HepG2 (cell line): ENCODE results near the gene ZFP82. TPM values are rescaled to one million over a fixed set of nuclear protein-coding genes. Genes with fewer than 3 reads are reported as not detected.

Experiments used
- BATF2 ChIP-seq: sonication (generic); formaldehyde crosslinking; IDR thresholded peaks from 2 replicates; pipeline ENCODE4 v1.8.0; 2022; ENCODE audit warnings: mild to moderate bottlenecking, missing genetic modification reagents, moderate library complexity
- HCFC1 ChIP-seq: fragments of 150-350 bp; IDR thresholded peaks from 2 replicates; pipeline ENCODE4 v1.6.1; 2014; ENCODE audit warnings: low read depth, low read length
- ISL2 ChIP-seq: sonication (generic); formaldehyde crosslinking; IDR thresholded peaks from 2 replicates; pipeline ENCODE4 v1.5.0; 2020; ENCODE audit warnings: missing genetic modification reagents
- KLF12 ChIP-seq: sonication (generic); formaldehyde crosslinking; IDR thresholded peaks from 2 replicates; pipeline ENCODE4 v1.4.0; 2020; ENCODE audit warnings: missing genetic modification reagents, borderline replicate concordance
- NFKBIZ ChIP-seq: IDR thresholded peaks from 2 replicates; pipeline ENCODE4 v1.6.1; 2018; ENCODE audit warnings: missing genetic modification reagents, missing compliant biosample characterization
- RORA ChIP-seq: sonication (generic); formaldehyde crosslinking; IDR thresholded peaks from 2 replicates; pipeline ENCODE4 v1.5.0; 2020; ENCODE audit warnings: mild to moderate bottlenecking, missing genetic modification reagents, moderate library complexity
- SAP130 ChIP-seq: IDR thresholded peaks from 2 replicates; pipeline ENCODE4 v1.6.1; 2016; ENCODE audit warnings: low read depth
- SNAPC5 ChIP-seq: sonication (generic); formaldehyde crosslinking; IDR thresholded peaks from 2 replicates; pipeline ENCODE4 v1.8.1; 2023; ENCODE audit warnings: mild to moderate bottlenecking, missing genetic modification reagents, borderline replicate concordance
- SP1 ChIP-seq, 2 experiments: fragments of 450-650 bp in 1 of 2; sonication (generic) in 1 of 2; formaldehyde crosslinking in 1 of 2; IDR thresholded peaks; 2 replicates each; pipeline versions ENCODE4 v1.4.0 to v1.6.1; 2016 to 2020; ENCODE audit warnings: missing genetic modification reagents in 1 of 2
- SRY ChIP-seq: sonication (generic); formaldehyde crosslinking; IDR thresholded peaks from 2 replicates; pipeline ENCODE4 v1.8.0; 2022; ENCODE audit warnings: mild to moderate bottlenecking, missing genetic modification reagents
- SUZ12 ChIP-seq: fragments of 150-350 bp; IDR thresholded peaks from 2 replicates; pipeline ENCODE4 v1.6.1; 2014; ENCODE audit warnings: low read depth, low read length
- ZNF225 ChIP-seq: sonication (generic); formaldehyde crosslinking; IDR thresholded peaks from 2 replicates; pipeline ENCODE4 v1.4.0; 2020; ENCODE audit warnings: mild to moderate bottlenecking, missing genetic modification reagents
- ZNF766 ChIP-seq: sonication (generic); formaldehyde crosslinking; IDR thresholded peaks from 2 replicates; pipeline ENCODE4 v1.5.0; 2020; ENCODE audit warnings: missing genetic modification reagents, borderline replicate concordance
- ZNF768 ChIP-seq: sonication (generic); formaldehyde crosslinking; IDR thresholded peaks from 2 replicates; pipeline ENCODE4 v1.4.0; 2020; ENCODE audit warnings: missing genetic modification reagents
- polyA plus RNA-seq, 8 experiments: library from polyadenylated mRNA; depleted of rRNA in 3 of 8; stranded (reverse) in 7 of 8; unstranded in 1 of 8; fragments of >200 nt; fragmentation: Illumina TruSeq in 4 of 8; extraction: Trizol in 4 of 8; gene quantifications; 2 replicates each; pipeline versions ENCODE4 v1.2.1 to v1.2.3, GENCODE V29; 2011 to 2016; ENCODE audit warnings: low read depth in 4 of 8, missing spikeins in 1 of 8, mixed read lengths in 1 of 8; ENCODE audit not compliant: insufficient read depth in 1 of 8
- total RNA-seq, 5 experiments: library from RNA; depleted of rRNA; stranded (reverse); fragments of >200 nt; fragmentation: Illumina TruSeq; extraction: Trizol; gene quantifications; 2 replicates each; pipeline ENCODE4 v1.2.3, GENCODE V29; 2016; ENCODE audit warnings: low read depth in 1 of 5
- TF ChIP-seq, protein P1 (sequence below): sonication (generic); formaldehyde crosslinking; conservative IDR thresholded peaks from 2 replicates; pipeline ENCODE4 v1.4.0; 2020; ENCODE audit warnings: missing genetic modification reagents
- TF ChIP-seq, protein P2 (sequence below): IDR thresholded peaks from 2 replicates; pipeline ENCODE4 v1.6.1; 2016
- TF ChIP-seq, protein P3 (sequence below): sonication (generic); formaldehyde crosslinking; IDR thresholded peaks from 2 replicates; pipeline ENCODE4 v1.4.0; 2020; ENCODE audit warnings: mild to moderate bottlenecking, missing genetic modification reagents
- TF ChIP-seq, protein P4 (sequence below): sonication (generic); formaldehyde crosslinking; IDR thresholded peaks from 2 replicates; pipeline ENCODE4; 2020; ENCODE audit warnings: missing genetic modification reagents, mild to moderate bottlenecking, borderline replicate concordance

The ZFP82 gene
- total and polyA plus RNA-seq, 2 of the 13 experiments (the other 11 are each of a cell fraction or from before 2014, with no cell fraction given): 1.7 to 4.3 TPM

DNA sequence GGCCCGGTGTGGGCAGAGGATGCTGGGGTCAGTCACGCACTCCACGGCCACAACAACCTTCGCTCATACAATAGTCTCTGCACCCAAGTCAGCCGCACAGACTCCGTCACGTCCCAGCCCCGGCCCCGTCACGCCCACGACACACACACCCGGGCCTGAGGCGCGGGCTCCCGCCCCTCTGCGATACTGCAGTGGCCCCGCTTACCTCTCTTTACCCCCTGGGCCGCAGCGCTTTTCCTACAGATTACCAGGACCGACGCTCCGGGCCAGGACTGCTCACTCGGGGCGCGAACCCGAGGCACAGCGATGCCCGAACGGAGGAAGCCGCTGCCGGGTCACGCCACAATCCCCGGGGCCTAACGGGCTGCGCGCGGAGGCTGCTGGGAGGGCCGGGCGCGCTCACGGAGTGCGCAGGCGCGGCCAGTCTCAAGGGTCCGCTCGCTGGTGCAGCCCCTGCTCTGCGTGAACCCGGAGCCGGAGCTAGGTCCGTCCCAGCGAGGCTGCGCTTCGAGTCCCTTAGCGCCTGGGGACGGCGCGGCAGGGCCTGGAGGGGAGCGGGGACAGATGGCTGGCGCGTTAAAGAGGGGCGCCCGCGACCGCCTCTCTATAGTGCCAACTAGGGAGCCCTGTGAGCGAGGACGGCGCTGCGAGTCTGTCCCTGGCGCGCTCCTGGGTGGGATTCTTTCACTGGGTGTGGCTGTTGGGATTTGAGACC is at the start of gene ZFP82 (continued):
- TF ChIP-seq SNAPC5 (CRISPR knock-in tag) (no peak), ISL2 (CRISPR knock-in tag) (0 out of 2 replicates have a peak, but pooled peaks have one; percentile 30), ZNF768 (CRISPR knock-in tag) (0 out of 2 replicates have a peak, but pooled peaks have one; percentile 32), SAP130 (CRISPR knock-in tag) (peak; percentile 66), SRY (no peak; the same call in 1 of the 2 replicates), HCFC1 (no peak), BATF2 (CRISPR knock-in tag) (0 out of 2 replicates have a peak, but pooled peaks have one; percentile 39), SP1 (IDR thresholded peaks at IDR 0.05) (no peak), SP1 (CRISPR knock-in tag; IDR thresholded peaks at IDR 0.05) (0 out of 2 replicates have a peak, but pooled peaks have one; percentile 12), KLF12 (CRISPR knock-in tag) (no peak), SUZ12 (peak; percentile 28; the same call in 1 of the 2 replicates), ZNF766 (CRISPR knock-in tag) (peak; percentile 83; the same call in 1 of the 2 replicates), NFKBIZ (no peak), ZNF225 (CRISPR knock-in tag) (peak; percentile 64; the same call in 1 of the 2 replicates), RORA (CRISPR knock-in tag) (no peak)
- TF ChIP-seq, protein P1, sequence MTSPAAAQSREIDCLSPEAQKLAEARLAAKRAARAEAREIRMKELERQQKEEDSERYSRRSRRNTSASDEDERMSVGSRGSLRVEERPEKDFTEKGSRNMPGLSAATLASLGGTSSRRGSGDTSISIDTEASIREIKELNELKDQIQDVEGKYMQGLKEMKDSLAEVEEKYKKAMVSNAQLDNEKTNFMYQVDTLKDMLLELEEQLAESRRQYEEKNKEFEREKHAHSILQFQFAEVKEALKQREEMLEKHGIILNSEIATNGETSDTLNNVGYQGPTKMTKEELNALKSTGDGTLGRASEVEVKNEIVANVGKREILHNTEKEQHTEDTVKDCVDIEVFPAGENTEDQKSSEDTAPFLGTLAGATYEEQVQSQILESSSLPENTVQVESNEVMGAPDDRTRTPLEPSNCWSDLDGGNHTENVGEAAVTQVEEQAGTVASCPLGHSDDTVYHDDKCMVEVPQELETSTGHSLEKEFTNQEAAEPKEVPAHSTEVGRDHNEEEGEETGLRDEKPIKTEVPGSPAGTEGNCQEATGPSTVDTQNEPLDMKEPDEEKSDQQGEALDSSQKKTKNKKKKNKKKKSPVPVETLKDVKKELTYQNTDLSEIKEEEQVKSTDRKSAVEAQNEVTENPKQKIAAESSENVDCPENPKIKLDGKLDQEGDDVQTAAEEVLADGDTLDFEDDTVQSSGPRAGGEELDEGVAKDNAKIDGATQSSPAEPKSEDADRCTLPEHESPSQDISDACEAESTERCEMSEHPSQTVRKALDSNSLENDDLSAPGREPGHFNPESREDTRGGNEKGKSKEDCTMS (CRISPR knock-in tag): no peak
- TF ChIP-seq, protein P2, sequence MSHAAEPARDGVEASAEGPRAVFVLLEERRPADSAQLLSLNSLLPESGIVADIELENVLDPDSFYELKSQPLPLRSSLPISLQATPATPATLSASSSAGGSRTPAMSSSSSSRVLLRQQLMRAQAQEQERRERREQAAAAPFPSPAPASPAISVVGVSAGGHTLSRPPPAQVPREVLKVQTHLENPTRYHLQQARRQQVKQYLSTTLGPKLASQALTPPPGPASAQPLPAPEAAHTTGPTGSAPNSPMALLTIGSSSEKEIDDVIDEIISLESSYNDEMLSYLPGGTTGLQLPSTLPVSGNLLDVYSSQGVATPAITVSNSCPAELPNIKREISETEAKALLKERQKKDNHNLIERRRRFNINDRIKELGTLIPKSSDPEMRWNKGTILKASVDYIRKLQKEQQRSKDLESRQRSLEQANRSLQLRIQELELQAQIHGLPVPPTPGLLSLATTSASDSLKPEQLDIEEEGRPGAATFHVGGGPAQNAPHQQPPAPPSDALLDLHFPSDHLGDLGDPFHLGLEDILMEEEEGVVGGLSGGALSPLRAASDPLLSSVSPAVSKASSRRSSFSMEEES: 0 out of 2 replicates have a peak, but pooled peaks have one; percentile 11
- TF ChIP-seq, protein P3, sequence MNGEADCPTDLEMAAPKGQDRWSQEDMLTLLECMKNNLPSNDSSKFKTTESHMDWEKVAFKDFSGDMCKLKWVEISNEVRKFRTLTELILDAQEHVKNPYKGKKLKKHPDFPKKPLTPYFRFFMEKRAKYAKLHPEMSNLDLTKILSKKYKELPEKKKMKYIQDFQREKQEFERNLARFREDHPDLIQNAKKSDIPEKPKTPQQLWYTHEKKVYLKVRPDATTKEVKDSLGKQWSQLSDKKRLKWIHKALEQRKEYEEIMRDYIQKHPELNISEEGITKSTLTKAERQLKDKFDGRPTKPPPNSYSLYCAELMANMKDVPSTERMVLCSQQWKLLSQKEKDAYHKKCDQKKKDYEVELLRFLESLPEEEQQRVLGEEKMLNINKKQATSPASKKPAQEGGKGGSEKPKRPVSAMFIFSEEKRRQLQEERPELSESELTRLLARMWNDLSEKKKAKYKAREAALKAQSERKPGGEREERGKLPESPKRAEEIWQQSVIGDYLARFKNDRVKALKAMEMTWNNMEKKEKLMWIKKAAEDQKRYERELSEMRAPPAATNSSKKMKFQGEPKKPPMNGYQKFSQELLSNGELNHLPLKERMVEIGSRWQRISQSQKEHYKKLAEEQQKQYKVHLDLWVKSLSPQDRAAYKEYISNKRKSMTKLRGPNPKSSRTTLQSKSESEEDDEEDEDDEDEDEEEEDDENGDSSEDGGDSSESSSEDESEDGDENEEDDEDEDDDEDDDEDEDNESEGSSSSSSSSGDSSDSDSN (CRISPR knock-in tag): peak; percentile 81
- TF ChIP-seq, protein P4, sequence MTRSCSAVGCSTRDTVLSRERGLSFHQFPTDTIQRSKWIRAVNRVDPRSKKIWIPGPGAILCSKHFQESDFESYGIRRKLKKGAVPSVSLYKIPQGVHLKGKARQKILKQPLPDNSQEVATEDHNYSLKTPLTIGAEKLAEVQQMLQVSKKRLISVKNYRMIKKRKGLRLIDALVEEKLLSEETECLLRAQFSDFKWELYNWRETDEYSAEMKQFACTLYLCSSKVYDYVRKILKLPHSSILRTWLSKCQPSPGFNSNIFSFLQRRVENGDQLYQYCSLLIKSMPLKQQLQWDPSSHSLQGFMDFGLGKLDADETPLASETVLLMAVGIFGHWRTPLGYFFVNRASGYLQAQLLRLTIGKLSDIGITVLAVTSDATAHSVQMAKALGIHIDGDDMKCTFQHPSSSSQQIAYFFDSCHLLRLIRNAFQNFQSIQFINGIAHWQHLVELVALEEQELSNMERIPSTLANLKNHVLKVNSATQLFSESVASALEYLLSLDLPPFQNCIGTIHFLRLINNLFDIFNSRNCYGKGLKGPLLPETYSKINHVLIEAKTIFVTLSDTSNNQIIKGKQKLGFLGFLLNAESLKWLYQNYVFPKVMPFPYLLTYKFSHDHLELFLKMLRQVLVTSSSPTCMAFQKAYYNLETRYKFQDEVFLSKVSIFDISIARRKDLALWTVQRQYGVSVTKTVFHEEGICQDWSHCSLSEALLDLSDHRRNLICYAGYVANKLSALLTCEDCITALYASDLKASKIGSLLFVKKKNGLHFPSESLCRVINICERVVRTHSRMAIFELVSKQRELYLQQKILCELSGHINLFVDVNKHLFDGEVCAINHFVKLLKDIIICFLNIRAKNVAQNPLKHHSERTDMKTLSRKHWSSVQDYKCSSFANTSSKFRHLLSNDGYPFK (CRISPR knock-in tag): peak; percentile 54; the same call in 1 of the 2 replicates
